Colon (tissue), 2 donors: ENCODE results near the gene HOXC13.

Experiments used
- FAIRE-seq: peaks from 2 replicates; lab custom pipeline; 2012; peaks lifted over from hg19 to GRCh38; lab: Jason Lieb, UNC
- donor health status: control.
- donor health status: control.

Gene HOXC13

GRCh38 chr12:53995378-53996239 is 57.0 kb downstream of the HOXC13 start:
- no peak for FAIRE-seq
